Esophagus muscularis mucosa (tissue), 4 donors: ENCODE measurements around the gene CEP170B. TPM values are rescaled to one million over a fixed set of nuclear protein-coding genes. Genes with fewer than 3 reads are reported as not detected.

Experiments used
- DNase-seq: peaks from one replicate; pipeline ENCODE4 v3.0.0-alpha.2; 2017; ENCODE audit errors: extremely low spot score
- H3K27ac ChIP-seq, 4 donors: fragments of 200-600 bp; sonication (generic); replicated peaks in 1 of 4; 1 replicate in 3 of 4; 2 replicates in 1 of 4; pipeline ENCODE4 v1.5.1; 2016 to 2019; ENCODE audit warnings: mild to moderate bottlenecking in 1 of 4
- H3K27me3 ChIP-seq, 4 donors: fragments of 200-600 bp; sonication (generic); one replicate each; pipeline versions ENCODE4 v1.5.1 to v1.6.0; 2016 to 2019
- H3K36me3 ChIP-seq, 4 donors: fragments of 200-600 bp; sonication (generic); one replicate each; pipeline ENCODE4 v1.5.1; 2016 to 2019
- H3K4me1 ChIP-seq, 4 donors: fragments of 200-600 bp; sonication (generic); one replicate each; pipeline ENCODE4 v1.5.1; 2016 to 2019
- H3K4me3 ChIP-seq, 4 donors: fragments of 200-600 bp; sonication (generic); 1 replicate in 2 of 4; 2 replicates in 2 of 4; pipeline ENCODE4 v1.5.1; 2016 to 2019; ENCODE audit warnings: mild to moderate bottlenecking in 4 of 4, moderate library complexity in 1 of 4
- H3K9me3 ChIP-seq, 4 donors: fragments of 200-600 bp; sonication (generic); 1 replicate in 3 of 4; 2 replicates in 1 of 4; pipeline ENCODE4 v1.5.1; 2016 to 2019
- EP300 ChIP-seq: sonication (generic); formaldehyde crosslinking; IDR thresholded peaks from one replicate; pipeline ENCODE4 v1.6.1; 2017; ENCODE audit warnings: antibody characterized with exemption
- POLR2A ChIP-seq: fragments of 450-650 bp; IDR thresholded peaks from one replicate; pipeline ENCODE4 v1.6.1; 2017; ENCODE audit warnings: antibody characterized with exemption, moderate library complexity, mild to moderate bottlenecking, low read depth
- POLR2AphosphoS5 ChIP-seq, 2 donors: sonication (generic); formaldehyde crosslinking; IDR thresholded peaks; one replicate each; pipeline ENCODE4 v1.6.1; 2017; ENCODE audit warnings: antibody characterized with exemption in 2 of 2
- WGBS: methylation state at CpG from one replicate; pipeline ENCODE4 v1.1.5; 2018; 5-methylcytosine and 5-hydroxymethylcytosine counted together
- intact Hi-C: fragments of 100-400 bp; cut with DNase I; formaldehyde crosslinking; loops from one replicate; pipeline ENCODE4 v1.15.1; 2023
- total RNA-seq, 4 donors: library from RNA; depleted of rRNA; stranded (reverse); fragments of >200 nt; gene quantifications; one replicate each; pipeline versions ENCODE4 v1.1.0 to v1.2.1, GENCODE V29; 2016
- TF ChIP-seq, protein P1 (sequence below), 3 experiments: fragments of 200-600 bp in 2 of 3; fragments of 450-650 bp in 1 of 3; sonication (generic) in 2 of 3; IDR thresholded peaks; one replicate each; pipeline ENCODE4 v1.5.1; 2017 to 2019; ENCODE audit warnings: antibody characterized with exemption in 3 of 3, mild to moderate bottlenecking in 2 of 3, moderate library complexity in 1 of 3

Gene CEP170B
- total RNA-seq, 4 donors from 2014 or later = 24.1 to 70.6 (median 45.7) TPM

DNA sequence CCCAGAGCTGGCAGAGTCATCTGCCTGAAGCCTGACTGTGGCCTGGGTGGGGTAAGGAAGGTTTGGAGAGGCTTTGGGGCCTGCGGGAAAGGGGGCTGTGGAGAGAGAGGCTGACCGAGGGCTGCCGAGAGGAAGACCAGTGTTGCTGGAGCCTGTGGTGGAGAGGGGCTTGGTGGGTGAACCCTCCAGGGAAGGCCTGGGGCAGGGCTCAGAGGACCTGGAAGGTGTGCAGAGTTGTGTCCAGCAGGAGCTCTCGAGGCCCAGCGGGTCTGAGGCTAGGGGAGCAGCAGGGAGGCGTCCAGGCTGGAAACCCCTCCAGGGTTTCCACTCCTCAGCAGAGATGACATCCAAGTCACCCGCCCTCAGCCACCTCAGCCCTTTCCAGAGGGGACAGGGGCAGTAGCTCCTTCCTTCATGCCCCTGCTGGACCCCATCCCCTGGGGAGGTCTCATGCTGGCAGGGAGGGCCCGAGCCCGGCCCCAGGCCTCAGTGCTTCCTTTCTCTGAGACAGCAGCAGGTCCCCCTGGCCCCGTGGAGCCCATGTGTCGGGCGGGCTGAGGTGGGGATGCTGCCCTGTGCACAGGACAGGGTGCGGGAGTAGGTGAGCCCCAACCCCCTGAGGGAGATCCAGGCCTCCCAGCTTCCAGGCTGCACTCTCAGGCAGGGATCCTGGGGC, 8.4 kb downstream of the CEP170B start:
- intact Hi-C loops = no loop called here
- 85% methylated on average over 8 of the region's 13 CpGs for WGBS
- H3K4me3 ChIP-seq = no peak overlapping the region

DNA sequence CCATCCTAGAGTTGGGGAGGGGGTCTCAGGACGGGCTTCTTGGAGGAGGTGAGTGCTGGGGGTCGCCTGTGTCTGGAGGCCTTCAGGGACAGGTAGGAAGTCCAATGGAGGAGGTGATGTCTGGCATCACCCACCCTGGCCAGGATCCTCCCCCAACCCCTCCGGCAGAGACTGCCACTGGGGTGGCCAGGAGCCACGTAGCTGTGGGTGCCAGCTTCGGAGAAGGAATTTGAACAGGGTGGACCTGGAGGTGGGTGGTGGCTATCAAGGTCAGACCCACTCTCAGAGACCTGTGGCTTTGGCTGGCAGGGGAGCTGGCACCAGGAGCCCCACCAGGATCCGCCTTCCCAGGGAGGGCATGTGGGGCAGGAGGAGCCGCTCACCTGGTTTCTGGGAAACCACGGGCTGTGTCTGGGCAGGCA, 9.1 kb downstream of the CEP170B start:
- no peaks in the 10 kb centered on the region for H3K9me3 ChIP-seq
- H3K27me3 ChIP-seq = no peaks in the 10 kb centered on the region
- intact Hi-C loops = no loop called here
- WGBS = 80% methylated on average over 6 of the region's 8 CpGs
- H3K4me1 ChIP-seq = peaks cover 0 to 39% (median 14%) of the 10 kb centered on the region in 4 donors
- H3K36me3 ChIP-seq = peaks cover 8 to 34% (median 16%) of the 10 kb centered on the region in 4 donors
- no peak for DNase-seq
- TF ChIP-seq POLR2A = no peak
- TF ChIP-seq POLR2AphosphoS5 (IDR thresholded peaks at IDR 0.05) = no peak
- TF ChIP-seq, protein P1, sequence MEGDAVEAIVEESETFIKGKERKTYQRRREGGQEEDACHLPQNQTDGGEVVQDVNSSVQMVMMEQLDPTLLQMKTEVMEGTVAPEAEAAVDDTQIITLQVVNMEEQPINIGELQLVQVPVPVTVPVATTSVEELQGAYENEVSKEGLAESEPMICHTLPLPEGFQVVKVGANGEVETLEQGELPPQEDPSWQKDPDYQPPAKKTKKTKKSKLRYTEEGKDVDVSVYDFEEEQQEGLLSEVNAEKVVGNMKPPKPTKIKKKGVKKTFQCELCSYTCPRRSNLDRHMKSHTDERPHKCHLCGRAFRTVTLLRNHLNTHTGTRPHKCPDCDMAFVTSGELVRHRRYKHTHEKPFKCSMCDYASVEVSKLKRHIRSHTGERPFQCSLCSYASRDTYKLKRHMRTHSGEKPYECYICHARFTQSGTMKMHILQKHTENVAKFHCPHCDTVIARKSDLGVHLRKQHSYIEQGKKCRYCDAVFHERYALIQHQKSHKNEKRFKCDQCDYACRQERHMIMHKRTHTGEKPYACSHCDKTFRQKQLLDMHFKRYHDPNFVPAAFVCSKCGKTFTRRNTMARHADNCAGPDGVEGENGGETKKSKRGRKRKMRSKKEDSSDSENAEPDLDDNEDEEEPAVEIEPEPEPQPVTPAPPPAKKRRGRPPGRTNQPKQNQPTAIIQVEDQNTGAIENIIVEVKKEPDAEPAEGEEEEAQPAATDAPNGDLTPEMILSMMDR (IDR thresholded peaks at IDR 0.05) = no peak
- no peak for TF ChIP-seq EP300
- H3K27ac ChIP-seq = no peak overlapping the region
- H3K4me3 ChIP-seq = no peak overlapping the region

More for the DNA sequence above, 8.4 kb downstream of the CEP170B start:
- Histone ChIP-seq H3K27me3 (no peaks in the 10 kb centered on the region), H3K36me3 (peaks cover 4 to 34% (median 14%) of the 10 kb centered on the region in 4 donors), H3K4me1 (peaks cover 0 to 43% (median 14%) of the 10 kb centered on the region in 4 donors), H3K27ac (no peak overlapping the region), H3K9me3 (no peaks in the 10 kb centered on the region)
- DNase-seq = no peak
- TF ChIP-seq POLR2A (no peak), EP300 (no peak), POLR2AphosphoS5 (IDR thresholded peaks at IDR 0.05) (no peak)
- TF ChIP-seq, protein P1 (IDR thresholded peaks at IDR 0.05) = no peak

DNA sequence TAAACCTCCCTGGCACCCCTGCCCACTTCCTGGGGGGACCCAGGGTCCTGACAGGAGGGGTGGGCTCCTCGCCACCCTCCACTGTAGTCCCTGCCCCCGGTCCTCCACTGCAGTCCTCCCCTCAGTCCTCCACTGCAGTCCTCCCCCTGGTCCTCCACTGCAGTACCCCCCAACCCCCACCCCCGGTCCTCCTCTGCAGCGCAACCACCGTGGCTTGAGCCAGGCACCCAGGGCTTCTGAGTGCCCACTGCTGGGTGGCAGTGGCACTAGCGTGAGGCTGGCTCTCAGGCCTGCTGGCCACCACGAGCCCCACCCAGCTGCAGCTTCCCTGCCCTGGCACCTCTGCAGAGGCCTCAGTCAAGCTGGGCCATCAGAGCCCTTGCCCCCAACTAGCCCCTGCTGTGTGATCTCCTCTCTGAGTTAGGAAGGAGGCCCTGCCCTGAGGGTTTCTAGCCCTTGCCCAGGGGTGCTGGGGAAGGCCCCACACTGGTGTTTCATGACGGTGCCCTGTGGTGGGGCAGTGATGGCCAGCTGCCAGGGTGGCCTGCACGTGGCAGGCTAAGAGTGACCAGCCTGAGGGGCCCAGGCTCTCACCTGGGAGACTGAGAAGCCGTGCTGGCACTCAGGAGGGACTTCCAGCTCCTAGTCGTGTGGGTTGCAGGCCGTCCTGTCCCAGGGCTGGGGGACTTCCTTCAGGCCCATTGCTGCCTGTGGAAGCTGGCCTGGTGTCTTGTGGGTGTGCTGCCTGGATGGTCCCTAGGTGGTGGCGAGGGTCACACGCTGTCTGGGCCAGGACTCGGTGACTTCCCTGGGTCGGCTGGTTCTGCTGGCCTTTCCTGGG, 9.7 kb downstream of the CEP170B start:
- Histone ChIP-seq H3K4me3 (no peak overlapping the region), H3K27me3 (no peaks in the 10 kb centered on the region), H3K4me1 (peaks cover 0 to 39% (median 14%) of the 10 kb centered on the region in 4 donors), H3K9me3 (no peaks in the 10 kb centered on the region), H3K27ac (no peak overlapping the region), H3K36me3 (peaks cover 8 to 34% (median 17%) of the 10 kb centered on the region in 4 donors)
- WGBS = 87% methylated on average over 12 of the region's 16 CpGs
- TF ChIP-seq, protein P1 (IDR thresholded peaks at IDR 0.05) = no peak
- TF ChIP-seq EP300 = no peak
- no peak for DNase-seq
- intact Hi-C loops = no loop called here

DNA sequence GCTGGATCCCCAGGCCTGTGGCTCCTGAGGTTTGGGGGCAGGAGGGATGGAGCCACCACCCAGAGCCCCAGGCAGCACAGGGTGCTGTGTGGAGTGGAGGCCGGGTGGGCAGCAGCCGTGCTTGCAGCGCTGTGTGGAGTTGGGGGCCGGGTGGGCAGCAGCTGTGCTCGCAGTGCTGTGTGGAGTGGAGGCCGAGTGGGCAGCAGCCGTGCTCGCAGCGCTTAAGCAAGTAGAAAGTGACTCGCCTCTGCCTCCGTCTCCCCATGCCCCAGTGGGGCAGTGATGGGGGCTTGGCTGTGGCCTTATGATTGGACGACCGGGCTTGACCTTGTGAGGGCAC, 10.3 kb downstream of the CEP170B start:
- no peak overlapping the region for H3K4me3 ChIP-seq
- no peaks in the 10 kb centered on the region for H3K27me3 ChIP-seq
- H3K4me1 ChIP-seq = peaks cover 0 to 37% (median 14%) of the 10 kb centered on the region in 4 donors
- H3K27ac ChIP-seq = no peak overlapping the region
- H3K36me3 ChIP-seq = peaks cover 8 to 38% (median 22%) of the 10 kb centered on the region in 4 donors
- no peaks in the 10 kb centered on the region for H3K9me3 ChIP-seq
- intact Hi-C loops = no loop called here
- DNase-seq = no peak
- WGBS = 94% methylated on average over 10 of the region's 13 CpGs
- TF ChIP-seq EP300 = no peak
- TF ChIP-seq, protein P1 (IDR thresholded peaks at IDR 0.05) = no peak
- no peak for TF ChIP-seq POLR2A
- TF ChIP-seq POLR2AphosphoS5 (IDR thresholded peaks at IDR 0.05) = no peak
